GM18526 (cell line): ENCODE measurements around the gene RPS6KA4.
A peak's percentile ranks its signal among the peaks of the same experiment; 100 is the strongest.

Source experiments
- POLR2A ChIP-seq: IDR thresholded peaks from 3 replicates; pipeline ENCODE4 v1.6.1; 2011; ENCODE audit not compliant: insufficient read length; ENCODE audit errors: extremely low read depth

Gene RPS6KA4

DNA sequence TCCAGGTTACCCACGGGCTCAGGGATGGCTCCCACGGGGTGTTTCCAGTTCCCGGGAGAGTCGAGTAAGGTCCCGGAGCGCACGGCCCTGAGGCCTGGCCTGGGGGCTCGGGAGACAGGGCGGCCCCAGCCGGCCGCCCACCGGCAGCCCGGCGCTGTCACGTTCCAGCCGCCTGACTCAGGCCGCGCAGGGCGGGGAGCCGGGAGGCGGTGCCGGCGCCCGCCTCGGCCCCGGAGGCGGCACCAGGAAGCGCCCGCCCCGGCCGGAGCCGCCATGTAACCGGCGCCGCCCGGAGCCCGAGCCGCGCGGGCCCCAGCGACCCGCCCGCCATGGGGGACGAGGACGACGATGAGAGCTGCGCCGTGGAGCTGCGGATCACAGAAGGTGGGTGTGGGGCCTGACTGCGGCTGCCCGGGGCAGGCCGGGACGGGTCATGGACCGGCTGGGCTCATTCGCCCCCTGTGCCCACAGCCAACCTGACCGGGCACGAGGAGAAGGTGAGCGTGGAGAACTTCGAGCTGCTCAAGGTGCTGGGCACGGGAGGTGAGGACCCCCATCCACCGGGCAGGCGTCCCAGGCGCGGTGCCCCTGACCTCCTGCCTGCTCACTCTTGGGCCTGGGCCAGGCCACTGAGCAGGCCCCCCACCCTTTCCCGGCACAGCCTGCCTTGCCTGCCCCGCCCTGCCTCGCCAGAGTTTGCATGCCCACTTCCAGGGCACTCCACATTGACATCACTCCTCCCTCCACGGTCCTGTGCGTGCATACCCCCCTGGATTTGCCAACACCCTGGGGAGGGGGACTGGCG, at the start of gene RPS6KA4:
Gene RPS6KA4 (plus strand): TSS at position 256 of the 805 bp plus-strand sequence. CDS start 74 bp downstream, at position 330.
- TF ChIP-seq POLR2A: peak; percentile 48

DNA sequence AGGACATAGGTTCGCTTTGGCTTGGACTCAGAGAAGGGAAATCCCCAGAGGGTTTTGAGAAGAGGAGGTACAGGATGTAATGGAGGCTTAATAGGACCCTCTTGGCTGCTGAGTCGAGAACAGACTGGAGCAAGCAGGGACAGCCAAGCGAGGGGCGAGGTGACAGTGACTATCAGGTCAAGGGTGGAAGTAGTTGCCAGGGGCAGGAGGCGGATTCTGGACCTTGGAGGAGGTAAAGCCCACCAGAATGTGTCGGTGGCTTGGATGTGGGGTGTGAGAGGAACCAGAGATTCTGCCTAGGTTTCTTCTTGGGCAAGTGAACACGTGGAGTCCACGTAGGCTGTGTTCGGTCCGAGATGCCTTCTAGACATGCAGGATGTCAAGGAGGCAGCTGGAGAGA, 46.0 kb upstream of the RPS6KA4 start:
- TF ChIP-seq POLR2A: no peak

- TF ChIP-seq POLR2A: no peak
Observed at GRCh38 chr11:64313491-64314145, 45.3 kb upstream of the RPS6KA4 start.

- no peak for TF ChIP-seq POLR2A
Observed at GRCh38 chr11:64314146-64314804, 44.7 kb upstream of the RPS6KA4 start.

DNA sequence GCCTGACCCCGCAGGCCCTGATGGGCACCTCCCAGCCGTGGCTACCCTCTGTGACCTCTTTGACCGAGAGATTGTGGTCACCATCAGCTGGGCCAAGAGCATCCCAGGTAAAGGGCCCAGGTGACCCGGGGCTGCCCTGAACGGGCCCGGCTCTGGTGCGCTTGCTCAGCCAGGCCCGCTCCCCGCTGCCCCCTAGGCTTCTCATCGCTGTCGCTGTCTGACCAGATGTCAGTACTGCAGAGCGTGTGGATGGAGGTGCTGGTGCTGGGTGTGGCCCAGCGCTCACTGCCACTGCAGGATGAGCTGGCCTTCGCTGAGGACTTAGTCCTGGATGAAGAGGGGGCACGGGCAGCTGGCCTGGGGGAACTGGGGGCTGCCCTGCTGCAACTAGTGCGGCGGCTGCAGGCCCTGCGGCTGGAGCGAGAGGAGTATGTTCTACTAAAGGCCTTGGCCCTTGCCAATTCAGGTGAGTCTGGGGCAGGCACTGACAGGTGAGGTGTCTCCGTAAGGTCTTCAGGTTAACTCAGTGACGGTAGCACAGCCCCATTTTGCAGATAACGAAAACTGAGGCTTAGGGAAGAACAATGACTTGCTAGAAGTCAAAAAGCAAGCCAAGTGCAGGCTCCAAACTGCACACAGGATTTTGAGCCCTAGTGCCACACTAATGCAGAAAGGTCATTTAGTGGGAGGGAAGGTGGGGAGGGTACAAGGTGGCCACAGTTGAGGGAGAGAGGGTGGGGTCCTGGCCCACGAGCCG, 44.0 kb upstream of the RPS6KA4 start:
- no peak for TF ChIP-seq POLR2A

- no peak for TF ChIP-seq POLR2A
Observed at GRCh38 chr11:64316672-64317324, 42.2 kb upstream of the RPS6KA4 start.

- peak; percentile 88 for TF ChIP-seq POLR2A
Observed at GRCh38 chr11:64317325-64317960, 41.5 kb upstream of the RPS6KA4 start, which contains the start of gene TRMT112. Gene TRMT112 (minus strand): TSS chr11:64317559. CDS start chr11:64317526, 33 bp downstream.

DNA sequence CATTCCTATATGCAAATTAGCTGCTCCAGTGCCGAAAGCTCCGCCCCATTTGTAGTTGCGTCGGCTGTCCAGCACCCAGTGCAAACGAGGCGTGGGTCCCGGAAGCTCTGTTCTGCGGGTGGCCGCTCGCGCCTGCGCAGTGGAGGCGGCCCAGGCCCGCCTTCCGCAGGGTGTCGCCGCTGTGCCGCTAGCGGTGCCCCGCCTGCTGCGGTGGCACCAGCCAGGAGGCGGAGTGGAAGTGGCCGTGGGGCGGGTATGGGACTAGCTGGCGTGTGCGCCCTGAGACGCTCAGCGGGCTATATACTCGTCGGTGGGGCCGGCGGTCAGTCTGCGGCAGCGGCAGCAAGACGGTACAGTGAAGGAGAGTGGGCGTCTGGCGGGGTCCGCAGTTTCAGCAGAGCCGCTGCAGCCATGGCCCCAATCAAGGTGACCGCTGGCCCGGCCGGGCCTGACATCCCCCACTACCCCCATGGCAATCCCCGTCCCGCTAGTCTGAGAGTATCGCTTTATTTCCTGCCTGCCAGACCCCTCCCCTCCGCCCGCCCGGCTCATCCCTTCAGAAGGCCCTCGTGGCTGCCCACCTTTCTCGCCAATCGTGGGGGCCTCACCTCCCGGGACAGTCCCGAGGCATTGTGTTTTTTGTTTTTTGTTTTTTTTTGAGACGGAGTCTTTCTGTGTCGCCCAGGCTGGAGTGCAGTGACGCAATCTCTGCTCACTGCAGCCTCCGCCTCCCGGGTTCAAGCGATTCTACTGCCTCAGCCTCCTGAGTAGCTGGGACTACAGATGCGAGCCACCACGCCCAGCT, 40.8 kb upstream of the RPS6KA4 start, which contains the start of gene PRDX5:
Gene PRDX5 (plus strand): TSS at position 161 of the 805 bp plus-strand sequence. CDS start 95 bp downstream, at position 256.
- peak; percentile 70 for TF ChIP-seq POLR2A

GRCh38 chr11:64318766-64319761, 39.9 kb upstream of the RPS6KA4 start:
- no peak for TF ChIP-seq POLR2A

DNA sequence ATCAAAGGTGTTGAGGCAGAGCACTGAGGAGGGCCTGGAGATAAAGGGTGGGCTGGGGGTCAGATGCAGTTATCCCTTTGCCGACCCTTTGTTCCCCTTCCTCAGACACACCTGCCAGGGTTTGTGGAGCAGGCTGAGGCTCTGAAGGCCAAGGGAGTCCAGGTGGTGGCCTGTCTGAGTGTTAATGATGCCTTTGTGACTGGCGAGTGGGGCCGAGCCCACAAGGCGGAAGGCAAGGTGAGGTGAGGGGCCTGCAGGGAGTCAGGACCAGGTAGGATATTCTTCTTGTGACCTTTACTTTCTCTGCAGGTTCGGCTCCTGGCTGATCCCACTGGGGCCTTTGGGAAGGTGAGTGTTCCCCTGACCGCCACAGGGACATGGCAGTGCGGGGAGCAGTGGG, 38.4 kb upstream of the RPS6KA4 start:
- no peak for TF ChIP-seq POLR2A

DNA sequence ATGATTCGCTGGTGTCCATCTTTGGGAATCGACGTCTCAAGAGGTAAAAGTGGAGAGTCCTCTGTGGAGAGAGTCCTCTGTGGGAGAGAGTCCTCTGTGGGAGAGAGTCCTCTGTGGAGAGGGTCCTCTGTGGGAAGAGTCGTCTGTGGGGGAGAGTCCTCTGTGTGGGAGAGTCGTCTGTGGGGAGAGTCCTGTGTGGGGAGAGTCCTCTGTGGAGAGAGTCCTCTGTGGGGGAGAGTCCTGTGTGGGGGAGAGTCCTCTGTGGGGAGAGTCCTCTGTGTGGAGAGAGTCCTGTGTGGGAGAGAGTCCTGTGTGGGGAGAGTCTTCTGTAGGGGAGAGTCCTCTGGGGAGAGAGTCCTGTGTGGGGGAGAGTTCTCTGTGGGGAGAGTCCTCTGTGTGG, 37.9 kb upstream of the RPS6KA4 start:
- TF ChIP-seq POLR2A: no peak

DNA sequence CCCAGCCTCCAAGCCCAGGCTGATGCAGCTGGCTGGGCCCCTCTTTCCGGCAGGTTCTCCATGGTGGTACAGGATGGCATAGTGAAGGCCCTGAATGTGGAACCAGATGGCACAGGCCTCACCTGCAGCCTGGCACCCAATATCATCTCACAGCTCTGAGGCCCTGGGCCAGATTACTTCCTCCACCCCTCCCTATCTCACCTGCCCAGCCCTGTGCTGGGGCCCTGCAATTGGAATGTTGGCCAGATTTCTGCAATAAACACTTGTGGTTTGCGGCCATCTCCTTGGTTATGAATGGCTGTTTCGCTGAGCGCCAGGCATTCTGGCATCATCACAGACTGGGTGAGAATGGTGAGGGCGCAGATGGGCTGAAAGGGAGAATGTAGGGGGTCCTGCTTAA, 37.4 kb upstream of the RPS6KA4 start:
- TF ChIP-seq POLR2A: no peak
